Tibial nerve (tissue), 4 donors: ENCODE data around the gene HENMT1. TPM values are rescaled to one million over a fixed set of nuclear protein-coding genes. Genes with fewer than 3 reads are reported as not detected.
A peak's percentile ranks its signal among the peaks of the same experiment; 100 is the strongest.

ENCODE experiments used
- DNase-seq, 2 donors: peaks; one replicate each; pipeline ENCODE4 v3.0.0-alpha.2; 2019; ENCODE audit warnings: low spot score in 2 of 2
- H3K27ac ChIP-seq, 4 donors: fragments of 200-600 bp; sonication (generic) in 3 of 4; one replicate each; pipeline ENCODE4 v1.5.1; 2017 to 2019; ENCODE audit warnings: mild to moderate bottlenecking in 1 of 4
- H3K27me3 ChIP-seq, 2 donors: fragments of 200-600 bp; sonication (generic) in 1 of 2; one replicate each; pipeline versions ENCODE4 v1.5.1 to v1.6.0; 2017 to 2019
- H3K36me3 ChIP-seq, 3 donors: fragments of 200-600 bp; sonication (generic); one replicate each; pipeline ENCODE4 v1.5.1; 2018 to 2019
- H3K4me1 ChIP-seq, 4 donors: fragments of 200-600 bp; sonication (generic) in 3 of 4; one replicate each; pipeline ENCODE4 v1.5.1; 2017 to 2019
- H3K4me3 ChIP-seq, 4 donors: fragments of 200-600 bp; sonication (generic) in 3 of 4; one replicate each; pipeline ENCODE4 v1.5.1; 2017 to 2019; ENCODE audit warnings: mild to moderate bottlenecking in 1 of 4, moderate library complexity in 1 of 4
- H3K9me3 ChIP-seq, 4 donors: fragments of 200-600 bp; sonication (generic) in 3 of 4; one replicate each; pipeline ENCODE4 v1.5.1; 2017 to 2019
- CTCF ChIP-seq, 5 experiments: fragments of 200-600 bp in 3 of 5; fragments of 450-650 bp in 2 of 5; sonication (generic) in 3 of 5; IDR thresholded peaks; one replicate each; pipeline ENCODE4 v1.5.1; 2016 to 2019; ENCODE audit warnings: antibody characterized with exemption in 5 of 5, mild to moderate bottlenecking in 3 of 5, moderate library complexity in 2 of 5
- EP300 ChIP-seq, 2 donors: sonication (generic); formaldehyde crosslinking; IDR thresholded peaks; one replicate each; pipeline ENCODE4 v1.6.1; 2017; ENCODE audit warnings: antibody characterized with exemption in 2 of 2, mild to moderate bottlenecking in 1 of 2
- POLR2A ChIP-seq, 2 donors: fragments of 450-650 bp; IDR thresholded peaks; one replicate each; pipeline ENCODE4 v1.6.1; 2017; ENCODE audit warnings: antibody characterized with exemption in 2 of 2, mild to moderate bottlenecking in 2 of 2, moderate library complexity in 2 of 2
- WGBS, 2 donors: methylation state at CpG; one replicate each; pipeline ENCODE4 v1.1.5; 2018; 5-methylcytosine and 5-hydroxymethylcytosine counted together
- total RNA-seq, 4 donors: library from RNA; depleted of rRNA; stranded (reverse); fragments of >200 nt; gene quantifications; one replicate each; pipeline ENCODE4 v1.1.0, GENCODE V29; 2016

The HENMT1 gene
- 1 to 10 TPM; 1.2 to 3.7 (median 2.4) TPM for total RNA-seq

GRCh38 chr1:108661030-108661609, at the start of gene HENMT1:
TSS of gene HENMT1 (minus strand) at chr1:108661093. CDS start at chr1:108659884, 1,209 bp downstream.
- H3K36me3 ChIP-seq = no peaks in the 10 kb centered on the region
- H3K4me1 ChIP-seq = peaks cover 0 to 8% (median 4%) of the 10 kb centered on the region in 4 donors
- peak in 1 of 2 donors; percentile 23 for DNase-seq
- no peaks in the 10 kb centered on the region for H3K9me3 ChIP-seq
- peak within 1 kb of the TSS; percentile 37 to 96 (median 90) for H3K27ac ChIP-seq
- H3K27me3 ChIP-seq = no peaks in the 10 kb centered on the region
- TF ChIP-seq EP300 (IDR thresholded peaks at IDR 0.05) = peak in 1 of 2 donors; percentile 76
- peak in 2 of 5 experiments; percentile 12 to 18 for TF ChIP-seq CTCF (IDR thresholded peaks at IDR 0.05)
- TF ChIP-seq POLR2A (IDR thresholded peaks at IDR 0.05) = peak in 1 of 2 donors; percentile 33
- 3 to 6% methylated on average over 41 to 58 of the region's 81 CpGs for WGBS, 2 donors
- H3K4me3 ChIP-seq = peak within 1 kb of the TSS; percentile 53 to 81 (median 62)

DNA sequence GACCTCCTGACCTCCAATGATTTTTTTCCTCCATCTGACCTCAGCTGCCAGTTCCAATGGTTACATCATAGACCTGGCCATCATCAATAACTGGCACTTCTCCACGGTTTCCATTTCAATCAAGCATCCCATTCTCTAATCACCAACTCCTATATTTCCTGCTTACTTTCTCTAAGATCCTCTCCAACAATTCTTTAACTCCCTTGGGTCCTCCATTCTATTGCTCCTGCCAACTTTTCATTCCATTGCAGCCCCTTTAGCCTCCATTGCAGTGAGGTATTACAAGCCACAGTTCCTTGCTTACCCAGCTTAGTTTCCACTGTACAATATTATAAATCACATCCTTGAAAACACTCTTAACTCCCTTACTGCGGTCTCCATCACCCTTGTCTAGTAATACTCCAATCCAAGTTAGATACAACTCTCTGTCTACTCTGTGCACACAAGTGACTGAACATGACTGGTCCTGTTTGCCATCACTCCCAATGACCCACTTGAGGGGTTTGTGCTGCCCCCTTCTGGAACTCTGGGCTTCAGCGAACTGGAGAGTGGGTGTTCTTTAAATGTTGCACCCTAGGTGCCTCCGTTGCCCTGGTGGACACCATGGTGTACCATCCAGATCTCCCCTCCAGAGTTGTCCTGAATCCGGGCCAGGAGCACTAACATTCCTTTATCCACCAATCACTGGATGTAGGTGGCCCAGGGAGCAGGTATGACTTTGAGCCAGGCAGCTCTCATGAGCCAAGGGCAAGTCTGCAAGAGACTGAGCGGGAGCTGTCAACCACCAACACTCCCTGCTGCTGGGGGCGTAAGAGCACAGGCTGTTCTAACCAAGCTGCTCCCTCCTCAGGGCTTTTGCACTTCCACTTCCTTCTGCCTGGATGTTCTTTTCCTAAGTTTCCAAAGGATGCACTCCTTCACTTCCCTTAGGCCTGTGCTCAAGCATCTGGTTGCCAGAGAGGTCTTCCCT, 48.1 kb upstream of the HENMT1 start:
- no peak for TF ChIP-seq EP300 (IDR thresholded peaks at IDR 0.05)
- TF ChIP-seq CTCF (IDR thresholded peaks at IDR 0.05) = peak in 2 of 5 experiments; percentile 5 to 13
- TF ChIP-seq POLR2A (IDR thresholded peaks at IDR 0.05) = no peak
- DNase-seq = no peak
- Histone ChIP-seq H3K4me1 (peaks cover 0 to 12% (median 0%) of the 10 kb centered on the region in 4 donors), H3K9me3 (no peaks in the 10 kb centered on the region), H3K27ac (no peak overlapping the region), H3K36me3 (no peaks in the 10 kb centered on the region), H3K4me3 (no peak overlapping the region), H3K27me3 (no peaks in the 10 kb centered on the region)
- WGBS, 2 donors = 63% methylated on average over 7 of the region's 7 CpGs

GRCh38 chr1:108706643-108707042, 45.8 kb upstream of the HENMT1 start:
- Histone ChIP-seq H3K4me1 (peaks cover 0 to 12% (median 0%) of the 10 kb centered on the region in 4 donors), H3K27me3 (no peaks in the 10 kb centered on the region), H3K9me3 (no peaks in the 10 kb centered on the region), H3K36me3 (peaks cover 0 to 8% (median 0%) of the 10 kb centered on the region in 3 donors), H3K4me3 (no peak overlapping the region), H3K27ac (no peak overlapping the region)
- TF ChIP-seq CTCF (IDR thresholded peaks at IDR 0.05) (no peak), POLR2A (IDR thresholded peaks at IDR 0.05) (no peak), EP300 (IDR thresholded peaks at IDR 0.05) (no peak)
- DNase-seq = no peak
- WGBS, 2 donors = 96% methylated on average over 3 of the region's 3 CpGs

DNA sequence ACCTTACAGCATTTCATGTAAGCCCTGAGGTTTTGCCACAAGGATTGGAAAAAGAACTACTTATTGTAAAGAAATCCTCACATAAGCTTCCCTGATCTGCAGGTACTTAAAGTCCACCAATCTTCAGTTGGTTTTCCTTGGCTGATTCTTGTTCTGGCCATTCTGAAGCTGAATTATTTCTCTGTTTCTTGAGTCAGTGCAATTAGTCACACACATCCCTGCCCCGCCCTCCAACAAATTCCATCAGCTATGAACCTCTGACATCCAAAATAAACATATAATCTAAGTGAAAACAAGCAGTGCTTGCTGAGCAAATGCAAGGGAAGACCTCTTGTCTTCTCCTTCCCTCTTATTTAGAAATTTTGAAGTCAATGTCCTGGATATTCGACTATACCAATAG, 43.6 kb upstream of the HENMT1 start:
- H3K4me1 ChIP-seq = peaks cover 0 to 22% (median 0%) of the 10 kb centered on the region in 4 donors
- TF ChIP-seq CTCF (IDR thresholded peaks at IDR 0.05) (no peak), EP300 (IDR thresholded peaks at IDR 0.05) (no peak), POLR2A (IDR thresholded peaks at IDR 0.05) (no peak)
- no peak for DNase-seq
- H3K36me3 ChIP-seq = peaks cover 0 to 30% (median 0%) of the 10 kb centered on the region in 3 donors
- H3K27ac ChIP-seq = no peak overlapping the region
- no peaks in the 10 kb centered on the region for H3K9me3 ChIP-seq
- H3K4me3 ChIP-seq = no peak overlapping the region
- WGBS, 2 donors = 42 to 43% methylated on average over 2 of the region's 2 CpGs
- no peaks in the 10 kb centered on the region for H3K27me3 ChIP-seq
